GM19238 (cell line): ENCODE results near the gene PAX9.

Experiments
- DNase-seq: peaks from one replicate; pipeline ENCODE4 v3.0.0; 2011; ENCODE audit warnings: low spot score; ENCODE audit not compliant: insufficient read length

Gene PAX9

DNA sequence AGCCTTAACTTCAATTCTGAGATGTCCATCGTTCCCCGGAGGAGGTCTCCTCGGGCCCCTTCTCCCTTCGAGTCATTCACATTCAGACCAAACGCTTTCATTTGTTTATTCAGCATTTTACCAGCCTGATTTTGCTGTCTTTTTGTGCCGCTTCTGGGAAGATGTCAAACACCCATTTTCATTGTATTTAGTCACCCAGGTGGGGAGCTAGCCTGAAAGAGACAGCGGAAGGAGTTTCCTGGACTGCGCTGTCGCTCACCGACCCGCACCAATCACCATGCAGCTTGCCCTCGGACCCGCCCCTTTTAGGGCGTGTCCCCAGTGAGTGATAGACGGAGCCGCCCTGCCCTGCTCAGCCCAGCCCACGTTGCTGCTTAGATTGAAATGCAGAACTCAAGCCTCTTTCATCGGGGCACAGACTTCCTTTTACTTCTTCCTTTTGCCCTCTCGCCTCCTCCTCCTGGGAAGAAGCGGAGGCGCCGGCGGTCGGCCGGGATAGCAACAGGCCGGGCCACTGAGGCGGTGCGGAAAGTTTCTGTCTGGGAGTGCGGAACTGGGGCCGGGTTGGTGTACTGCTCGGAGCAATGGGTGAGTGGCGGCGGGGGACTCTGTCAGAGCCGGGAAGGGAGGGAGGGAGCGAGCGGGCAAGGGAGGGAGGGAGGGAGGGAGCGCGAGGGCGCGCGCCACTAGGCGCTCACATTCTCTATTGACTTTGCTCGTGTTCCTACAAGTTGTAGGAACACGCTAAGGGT is at the start of gene PAX9:
PAX9 (plus strand) TSS at position 355 of the 752 bp plus-strand sequence; CDS start at position 585, 230 bp downstream.
- no peak for DNase-seq

DNA sequence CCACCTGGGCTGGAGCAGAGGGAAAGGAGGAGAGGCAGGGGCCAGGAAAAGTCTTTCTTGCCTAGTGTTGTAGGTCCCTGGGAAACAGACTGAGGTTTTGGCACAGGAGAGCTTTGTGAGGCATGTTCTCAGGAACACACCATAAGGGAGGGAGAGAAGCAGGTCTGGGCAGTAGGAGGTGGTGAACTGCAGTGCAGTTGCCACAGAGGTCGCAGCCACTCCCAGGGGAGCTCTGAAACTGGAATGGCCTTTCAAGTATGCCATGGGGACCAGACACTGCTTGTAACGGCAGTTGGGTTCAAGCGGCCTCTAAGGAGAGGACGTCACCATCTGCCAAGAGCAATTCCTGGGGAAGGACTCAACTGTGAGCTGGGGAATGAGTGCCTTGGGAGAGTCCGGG is 43.8 kb upstream of the PAX9 start:
- no peak for DNase-seq

DNA sequence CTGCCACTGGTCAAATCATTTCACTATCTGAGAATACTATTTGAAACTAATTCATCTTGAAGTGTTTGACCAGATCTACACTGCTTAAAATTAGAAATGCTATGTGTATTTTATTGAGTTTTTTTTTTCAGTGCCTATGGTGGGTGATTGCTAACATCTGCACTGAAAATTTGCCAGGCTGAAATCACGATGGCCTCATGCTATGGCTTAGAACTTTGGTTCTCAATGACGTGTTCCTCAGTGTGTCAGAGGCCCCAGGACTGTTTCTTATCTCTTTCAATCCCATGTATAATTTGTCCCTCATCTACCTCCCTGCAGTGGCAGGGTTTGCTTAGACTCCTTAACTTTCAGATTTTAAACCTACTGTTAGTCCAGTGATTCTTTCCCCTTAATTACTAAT is 43.0 kb upstream of the PAX9 start:
- no peak for DNase-seq

DNA sequence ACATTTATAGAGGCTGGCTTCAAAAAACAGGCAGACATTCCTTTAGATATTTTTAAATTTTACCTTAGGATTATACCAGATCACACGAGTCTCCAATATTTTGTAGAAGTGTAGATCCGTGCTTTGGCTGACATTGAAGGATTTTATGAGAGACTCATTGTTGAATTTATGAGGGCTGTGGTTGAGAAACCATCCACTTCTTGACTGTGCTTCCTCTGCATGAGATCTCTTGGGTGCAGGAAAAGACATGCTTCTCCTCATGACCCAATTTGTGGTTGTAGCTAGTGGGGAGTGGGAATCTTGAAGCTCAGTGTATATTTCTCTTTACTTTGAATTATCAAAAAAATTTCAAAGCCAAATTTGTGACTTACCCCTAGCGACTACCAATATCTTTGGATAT is 42.5 kb upstream of the PAX9 start:
- DNase-seq, result no peak

DNA sequence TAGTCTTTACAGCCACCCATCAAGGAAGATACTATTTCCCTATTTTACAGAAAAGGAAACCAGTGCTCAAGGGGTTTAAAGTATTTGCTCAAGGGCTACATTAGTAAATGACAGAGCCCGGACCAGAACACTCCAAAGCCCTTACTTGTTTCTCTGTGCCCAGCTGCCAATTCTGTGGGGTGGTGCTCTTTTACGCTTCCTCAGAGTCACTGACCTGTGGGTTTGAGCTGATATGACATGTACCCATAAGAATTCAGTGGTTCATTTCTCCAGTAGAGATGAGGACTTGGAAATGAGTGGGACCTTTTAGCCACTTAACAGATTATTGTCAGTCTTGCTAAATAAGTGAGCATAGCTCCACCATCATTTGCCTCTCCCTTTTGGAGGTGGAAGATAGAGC is 41.8 kb upstream of the PAX9 start:
- no peak for DNase-seq

DNA sequence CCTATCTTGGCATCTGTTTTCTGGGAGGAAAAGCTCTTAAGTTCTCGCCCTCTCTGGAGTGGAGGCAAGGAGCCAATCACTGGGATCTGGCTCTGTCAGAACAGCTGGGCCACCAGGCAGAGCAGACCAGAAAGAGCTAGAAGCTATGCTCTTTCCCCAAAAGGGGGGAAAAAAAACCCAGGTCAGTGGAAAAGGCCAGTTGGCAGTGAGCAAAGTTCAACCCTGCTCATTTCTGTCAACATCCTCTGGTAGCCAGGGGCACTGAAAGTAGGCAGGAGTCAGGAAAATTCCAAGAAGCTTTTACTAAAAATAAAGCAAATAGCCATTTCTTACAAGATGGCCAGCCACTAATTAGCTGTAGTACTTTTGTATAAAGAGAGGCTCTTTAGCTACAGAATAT is 36.6 kb upstream of the PAX9 start:
- DNase-seq, result no peak

DNA sequence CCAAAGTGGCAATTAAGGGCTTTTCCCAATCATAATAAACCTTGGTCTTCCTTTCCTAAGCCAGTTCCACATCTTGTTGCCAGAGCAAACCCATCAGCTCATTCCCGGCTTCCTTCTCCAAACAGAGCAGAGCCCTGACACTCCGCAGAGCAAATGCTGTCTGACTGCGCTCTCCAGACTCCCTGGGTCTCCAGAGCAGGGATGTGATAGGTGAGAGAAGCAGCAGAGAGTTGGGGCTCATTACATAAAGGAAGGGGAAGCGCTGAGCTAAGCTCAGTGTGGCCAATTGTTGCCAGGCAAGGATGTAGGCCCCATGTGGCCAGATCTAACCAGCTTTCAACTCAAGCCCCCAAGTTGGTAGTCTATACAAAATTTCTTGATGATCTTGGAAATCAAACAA is 36.2 kb upstream of the PAX9 start:
- no peak for DNase-seq

DNA sequence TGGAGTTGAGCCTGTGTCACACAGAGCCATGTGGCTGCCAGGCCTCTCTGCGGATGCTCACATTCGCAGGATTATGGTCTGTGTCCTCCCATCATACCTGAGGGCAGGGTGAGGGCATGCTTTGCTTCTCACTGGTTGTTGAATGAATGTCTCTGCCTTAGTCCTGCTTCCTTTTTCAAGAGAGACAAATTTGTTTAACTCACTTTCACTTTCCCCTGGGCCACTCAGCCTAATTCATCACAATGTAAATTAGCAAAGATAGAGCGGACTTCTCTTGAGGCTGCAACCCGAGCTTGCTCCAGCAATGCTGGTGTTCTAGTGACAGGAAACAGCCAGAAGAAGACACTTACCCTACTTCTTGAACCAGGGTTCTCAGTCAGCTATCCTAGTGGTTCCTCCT is 35.5 kb upstream of the PAX9 start:
- DNase-seq, result no peak

DNA sequence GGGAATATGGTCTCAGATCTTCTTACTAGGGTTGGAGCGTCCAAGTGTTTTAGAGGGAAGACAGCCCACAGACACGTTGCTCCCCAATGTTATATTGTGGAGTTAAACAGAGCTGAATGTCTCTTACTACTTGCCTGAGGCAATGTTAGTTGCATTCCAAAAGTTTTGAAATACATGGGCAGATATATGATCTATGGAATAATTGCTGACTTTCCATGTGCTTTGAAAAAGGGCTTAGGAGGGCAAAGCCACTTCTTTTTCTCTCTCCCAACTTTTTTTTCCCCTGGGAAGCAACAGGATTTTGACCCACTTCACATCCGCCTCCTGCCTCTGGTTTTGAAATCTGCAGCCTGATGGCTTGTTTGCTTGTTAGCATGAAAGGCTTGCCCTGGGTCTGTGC is 33.7 kb upstream of the PAX9 start:
- DNase-seq, result no peak

DNA sequence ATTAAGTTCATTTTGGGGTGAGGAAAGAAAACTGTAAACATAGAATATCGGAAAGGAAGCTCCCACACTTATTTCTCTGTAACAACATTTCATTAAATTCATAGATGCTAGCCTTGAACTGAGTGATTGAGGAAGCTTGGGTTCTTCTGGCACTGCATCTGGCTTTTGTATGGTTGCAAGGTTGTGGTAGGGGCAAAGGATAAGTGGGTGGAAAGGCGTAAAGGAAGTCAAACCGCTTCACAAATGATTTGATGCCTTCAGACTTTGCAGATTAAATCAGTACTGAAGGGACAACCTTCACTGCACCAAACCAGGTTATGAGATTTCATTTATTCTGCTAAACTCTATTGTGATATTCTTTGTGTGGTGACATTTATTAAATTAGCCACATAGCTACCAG is 28.1 kb upstream of the PAX9 start:
- no peak for DNase-seq

DNA sequence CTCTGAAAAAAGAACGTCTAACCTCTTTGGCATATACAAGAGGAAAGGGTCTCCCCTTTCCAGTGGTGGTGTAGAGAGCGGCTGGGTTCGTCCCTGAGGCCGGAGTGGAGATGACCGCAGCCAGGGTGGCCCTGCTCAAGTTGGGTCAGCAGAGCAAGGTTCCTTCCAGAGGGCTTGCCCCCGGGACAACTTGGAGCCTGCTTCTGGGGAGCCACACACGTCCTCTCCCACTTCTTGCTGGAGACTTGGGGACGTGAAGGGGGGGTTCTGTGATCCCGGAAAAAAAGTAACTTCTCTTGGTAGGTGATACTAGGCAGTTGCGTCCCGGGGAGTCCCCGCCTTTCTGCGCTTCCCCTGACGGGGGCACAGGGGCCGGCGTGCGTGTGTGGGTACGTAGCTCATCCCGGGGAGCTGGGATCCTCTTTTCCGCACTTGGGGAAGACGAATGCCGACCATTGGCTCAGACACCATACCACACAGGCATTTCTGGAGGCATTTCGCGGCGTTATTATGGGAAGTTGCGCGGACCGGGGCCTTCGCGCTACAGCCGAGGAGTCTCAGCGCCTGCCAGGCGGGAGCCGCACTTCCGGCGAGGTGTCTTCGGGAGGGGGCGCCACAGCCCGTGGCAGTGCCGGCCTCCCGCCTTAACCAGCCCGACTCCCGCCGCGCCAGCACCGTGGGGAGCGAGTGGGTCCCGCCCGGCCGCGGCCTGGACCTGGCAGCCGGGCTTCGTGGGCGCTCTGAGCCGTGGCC is 14.8 kb upstream of the PAX9 start:
- DNase-seq, result no peak

DNA sequence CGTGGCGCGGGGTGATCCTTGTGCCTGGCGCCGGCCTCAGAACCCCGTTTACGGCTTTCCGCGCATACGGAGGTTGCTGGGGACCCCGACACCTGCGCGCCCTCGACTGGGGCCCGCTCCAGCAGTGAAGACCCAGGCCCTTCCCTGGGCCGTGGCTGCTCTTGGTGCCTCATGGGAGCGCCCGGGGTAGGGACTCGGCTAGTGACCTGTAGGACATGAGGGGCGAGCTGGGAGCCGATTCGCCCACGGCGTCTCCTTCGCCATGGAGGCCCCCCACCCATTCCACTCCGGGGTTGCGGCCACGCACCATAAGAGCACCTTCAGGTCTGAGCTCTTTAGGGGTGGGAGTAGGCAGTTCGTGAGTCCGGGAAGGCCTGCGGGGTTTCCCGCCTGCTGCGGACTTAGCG is 14.2 kb upstream of the PAX9 start:
- no peak for DNase-seq

DNA sequence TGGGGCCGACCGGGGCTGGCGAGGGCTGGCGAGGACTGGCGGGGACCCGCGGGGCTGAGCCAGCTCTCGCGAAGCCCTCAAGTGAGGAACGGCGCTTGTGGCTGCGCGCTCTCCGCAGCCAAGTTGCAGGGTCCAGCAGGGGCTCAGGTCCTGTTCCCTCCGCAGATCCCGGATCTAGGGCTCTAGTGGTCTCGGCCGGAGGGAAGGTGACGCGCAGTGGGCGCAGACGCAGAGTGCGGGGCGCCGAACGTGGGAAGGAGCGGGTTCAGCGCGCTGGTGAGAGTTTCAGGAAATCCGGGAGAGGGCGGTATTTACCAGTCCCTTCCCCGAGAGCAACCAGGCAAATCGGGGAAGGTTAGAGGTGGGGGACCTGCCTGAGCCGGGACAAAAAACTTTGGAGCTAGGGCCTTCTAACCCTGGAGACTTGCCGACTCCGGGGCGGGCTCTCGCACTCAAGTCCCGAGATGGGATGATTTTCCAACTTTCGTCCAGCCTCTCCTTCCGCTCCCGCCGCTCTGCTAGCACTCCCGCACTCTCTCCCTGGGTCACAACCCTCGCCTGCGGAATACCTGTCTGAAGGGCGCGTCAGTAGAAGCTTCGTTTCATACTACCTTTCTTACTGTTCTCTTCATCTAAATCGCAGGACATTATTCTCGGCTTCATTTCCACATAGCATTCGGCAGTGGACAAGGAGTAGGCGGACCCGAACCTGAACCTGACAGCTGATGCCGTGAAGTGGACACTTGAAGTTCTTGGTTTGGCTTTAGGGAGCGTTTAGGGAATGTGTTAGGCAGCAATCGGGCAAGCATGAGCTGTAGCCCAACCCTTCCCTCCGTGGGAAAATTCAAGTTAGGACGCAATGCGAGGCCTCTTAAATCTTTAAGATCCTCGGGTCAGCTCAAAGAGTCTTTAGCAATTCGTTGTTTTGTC is 13.6 kb upstream of the PAX9 start:
- DNase-seq, result no peak

DNA sequence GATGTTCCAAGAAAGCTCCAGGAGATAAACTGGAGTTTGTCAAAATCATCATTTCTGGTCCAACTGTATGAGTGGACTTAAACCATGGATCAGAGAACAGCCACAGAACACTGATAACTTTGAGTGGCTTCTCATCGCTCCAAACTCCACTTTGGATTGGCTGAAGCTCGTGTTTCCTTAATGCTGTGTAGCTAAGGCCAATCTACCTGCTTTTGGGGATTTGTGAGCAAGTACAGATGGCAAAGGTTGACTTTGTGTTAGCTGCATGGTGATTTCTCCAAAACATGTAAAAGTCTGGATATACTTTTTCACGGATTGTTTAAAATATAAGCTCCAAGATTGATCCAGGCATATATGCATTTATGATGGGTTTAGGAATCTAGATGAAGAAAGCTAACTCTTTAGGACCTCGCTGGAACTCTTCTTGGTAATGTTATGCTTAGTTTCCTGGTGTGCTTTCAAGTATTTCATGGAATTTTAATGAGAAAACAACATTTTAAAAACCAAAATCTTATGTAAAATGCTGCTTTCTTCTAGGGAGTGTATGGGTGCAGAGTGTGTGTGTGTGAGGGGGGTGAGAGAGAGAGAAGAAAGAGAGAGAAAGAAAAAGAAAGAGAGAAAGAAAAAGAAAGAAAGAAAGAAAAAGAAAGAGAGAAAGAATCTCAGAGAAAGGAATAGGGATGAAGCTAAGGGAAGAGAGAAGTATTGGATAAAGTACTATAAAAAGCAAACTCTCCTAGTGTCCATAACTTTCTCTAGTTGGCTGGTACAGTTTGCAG is 11.6 kb upstream of the PAX9 start:
- DNase-seq, result no peak

DNA sequence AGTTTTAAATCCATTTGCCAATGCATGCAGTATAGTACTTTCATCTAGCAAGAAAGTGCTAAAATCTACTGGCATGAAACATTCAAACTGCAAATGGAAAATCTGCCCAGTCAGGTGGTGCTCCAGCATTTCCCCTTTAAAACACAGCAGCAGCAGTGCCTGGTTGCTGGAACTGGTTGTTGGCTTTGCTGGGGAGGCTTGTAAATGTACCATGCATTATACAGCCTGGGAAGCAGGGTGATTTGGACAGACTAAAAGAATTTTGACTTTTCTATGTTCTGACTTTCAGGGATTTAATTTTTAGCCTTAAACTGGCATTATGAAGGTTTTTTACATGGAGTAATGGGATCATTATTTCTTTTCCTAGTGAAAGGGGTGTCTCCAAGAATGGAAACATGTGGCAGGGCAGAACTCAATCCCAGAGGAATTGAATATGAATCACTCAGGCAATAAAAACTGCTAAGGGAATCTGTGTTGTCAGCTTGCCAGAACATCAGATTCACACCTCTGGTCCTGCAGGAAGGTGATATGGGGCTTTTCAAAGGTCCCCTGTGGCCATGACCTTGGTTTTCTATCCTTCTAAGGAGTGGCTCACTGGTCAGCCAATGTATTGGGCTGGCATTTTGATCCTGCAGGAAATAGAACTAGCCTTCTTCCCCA is 9.0 kb upstream of the PAX9 start:
- DNase-seq, result no peak

DNA sequence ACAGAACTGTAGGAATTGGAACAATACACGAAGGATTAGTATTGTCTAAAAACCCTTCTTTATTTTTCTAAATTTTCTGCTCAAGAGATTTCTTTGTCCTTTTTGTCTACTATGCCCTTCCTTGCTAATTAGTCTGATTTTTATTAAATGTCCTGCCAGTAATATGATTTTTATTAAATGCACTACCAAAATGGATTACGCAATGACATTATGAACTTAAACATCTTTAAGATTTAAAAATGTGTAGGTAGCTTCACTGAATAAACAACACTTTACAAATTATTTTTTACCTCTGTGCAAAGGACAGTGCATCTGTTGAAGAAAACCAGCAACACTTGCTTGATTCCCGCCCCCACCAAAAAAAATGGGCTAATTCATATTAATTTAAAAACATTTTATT is 8.2 kb upstream of the PAX9 start:
- no peak for DNase-seq

DNA sequence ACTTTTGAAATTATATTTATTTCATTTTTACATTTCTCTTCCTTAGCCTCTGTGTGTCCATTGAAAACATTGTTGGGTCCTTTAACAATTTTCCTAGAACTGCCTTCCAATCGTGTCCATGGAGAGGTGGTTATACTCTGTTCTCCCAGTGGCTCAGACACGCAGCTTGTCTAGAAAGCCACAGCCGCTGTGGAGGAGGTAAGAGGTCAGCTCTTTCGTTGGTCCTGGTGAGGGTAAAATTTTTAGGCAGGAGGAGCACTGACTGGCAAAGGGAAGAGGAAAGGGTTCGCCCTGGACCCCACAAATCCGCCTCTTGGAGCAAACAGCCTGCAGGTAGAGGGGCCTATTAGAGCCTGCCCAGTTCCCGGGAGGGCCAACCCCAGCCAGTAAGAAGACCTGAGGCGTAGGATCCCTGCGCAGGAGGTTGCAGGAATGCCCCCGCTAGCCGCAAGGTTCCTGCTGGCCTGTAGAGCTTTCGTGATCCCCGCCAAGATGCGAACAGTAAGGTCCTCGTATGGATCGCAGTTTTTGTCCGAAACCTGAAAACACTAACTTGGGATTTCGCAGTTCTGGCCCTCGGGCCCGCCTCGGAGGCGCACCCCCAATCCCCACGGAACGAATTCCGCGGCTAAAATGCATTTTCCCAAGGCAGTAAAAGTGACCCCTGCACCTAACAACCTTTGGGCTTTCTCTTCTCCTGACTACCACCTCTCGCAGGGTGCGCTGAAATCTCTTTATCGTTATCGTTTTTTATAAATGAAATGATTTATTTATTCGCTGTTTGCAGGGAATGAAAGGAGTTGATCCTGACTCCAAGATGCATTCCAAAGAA is 7.5 kb upstream of the PAX9 start:
- no peak for DNase-seq

DNA sequence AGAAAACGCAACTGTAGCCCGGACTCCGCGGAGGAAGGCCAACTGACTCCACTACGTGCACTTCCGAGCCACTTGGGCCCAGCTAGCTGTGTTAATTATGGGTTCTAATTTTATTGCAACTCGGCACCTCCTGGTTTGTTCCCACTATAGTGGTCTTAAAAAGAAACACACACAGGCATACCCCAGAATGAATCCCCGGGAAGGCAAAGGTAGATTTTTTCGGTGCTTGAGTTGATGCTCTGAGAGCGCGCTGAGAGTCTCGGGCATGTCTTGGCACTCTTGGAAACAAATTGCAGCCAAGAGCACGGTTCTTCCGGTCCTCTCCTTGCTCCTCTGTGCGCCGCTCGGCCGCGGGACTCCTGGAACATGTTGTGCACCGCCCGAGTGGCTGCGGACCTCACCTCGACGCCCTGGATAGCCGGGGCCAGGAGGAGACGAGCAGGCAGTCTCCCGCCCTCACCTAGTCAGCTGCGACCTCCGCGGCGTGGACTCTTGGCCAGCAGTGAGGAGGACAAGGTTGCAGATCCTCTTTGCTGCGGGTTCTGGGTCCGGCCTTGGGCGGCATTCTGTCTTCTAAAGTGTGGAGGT is 6.8 kb upstream of the PAX9 start:
- DNase-seq, result no peak

DNA sequence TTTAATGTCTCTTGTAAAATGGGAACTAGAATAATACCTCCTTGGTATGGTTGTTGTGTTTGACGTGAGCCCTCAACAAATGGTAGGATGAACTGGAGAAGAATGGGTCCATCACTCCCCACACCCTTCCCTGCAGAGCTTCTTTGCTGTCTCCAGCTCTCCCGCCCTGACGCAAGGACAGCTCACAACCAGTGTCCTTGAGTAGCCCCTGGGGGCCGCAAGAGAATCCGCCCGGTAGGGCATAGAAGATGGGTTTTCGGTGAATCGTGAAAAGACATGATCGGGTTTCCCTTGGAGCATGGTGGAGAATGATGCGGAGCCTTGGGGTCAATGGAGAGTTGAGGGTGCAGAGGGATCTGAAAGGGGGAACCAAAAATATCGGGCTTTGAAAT is 6.1 kb upstream of the PAX9 start:
- no peak for DNase-seq
